ENCODE data around the gene KIF26A. TPM values are rescaled to one million over a fixed set of nuclear protein-coding genes. Genes with fewer than 3 reads are reported as not detected.

The KIF26A gene
- total RNA-seq, 1 experiment from 2014 or later, result 5.5 TPM

- Mint-ChIP-seq H3K4me3 (ENCODE audit: unreplicated experiment) (no peak overlapping the region), H3K9me3 (ENCODE audit: unreplicated experiment) (peaks cover 50% of the 10 kb centered on the region), H3K36me3 (ENCODE audit: insufficient read depth, unreplicated experiment) (no peaks in the 10 kb centered on the region), H3K27me3 (ENCODE audit: insufficient read depth, unreplicated experiment) (peaks cover 15% of the 10 kb centered on the region), H3K27ac (ENCODE audit: unreplicated experiment) (no peak overlapping the region), H3K4me1 (ENCODE audit: low read depth, unreplicated experiment) (no peaks in the 10 kb centered on the region)
- POLR2A ChIA-PET, result no interaction called here
- peaks cover 23% of the 10 kb centered on the region for H3K9me3 ChIP-seq
- no peak for DNase-seq
- CTCF ChIA-PET, result interaction anchor here (0.6 to 1.8 kb wide), 2 partner anchors 35 to 52 kb away, joined by 3 to 7 read pairs; no protein-coding TSS in a partner anchor
- TF ChIP-seq, protein P1, sequence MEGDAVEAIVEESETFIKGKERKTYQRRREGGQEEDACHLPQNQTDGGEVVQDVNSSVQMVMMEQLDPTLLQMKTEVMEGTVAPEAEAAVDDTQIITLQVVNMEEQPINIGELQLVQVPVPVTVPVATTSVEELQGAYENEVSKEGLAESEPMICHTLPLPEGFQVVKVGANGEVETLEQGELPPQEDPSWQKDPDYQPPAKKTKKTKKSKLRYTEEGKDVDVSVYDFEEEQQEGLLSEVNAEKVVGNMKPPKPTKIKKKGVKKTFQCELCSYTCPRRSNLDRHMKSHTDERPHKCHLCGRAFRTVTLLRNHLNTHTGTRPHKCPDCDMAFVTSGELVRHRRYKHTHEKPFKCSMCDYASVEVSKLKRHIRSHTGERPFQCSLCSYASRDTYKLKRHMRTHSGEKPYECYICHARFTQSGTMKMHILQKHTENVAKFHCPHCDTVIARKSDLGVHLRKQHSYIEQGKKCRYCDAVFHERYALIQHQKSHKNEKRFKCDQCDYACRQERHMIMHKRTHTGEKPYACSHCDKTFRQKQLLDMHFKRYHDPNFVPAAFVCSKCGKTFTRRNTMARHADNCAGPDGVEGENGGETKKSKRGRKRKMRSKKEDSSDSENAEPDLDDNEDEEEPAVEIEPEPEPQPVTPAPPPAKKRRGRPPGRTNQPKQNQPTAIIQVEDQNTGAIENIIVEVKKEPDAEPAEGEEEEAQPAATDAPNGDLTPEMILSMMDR (IDR thresholded peaks at IDR 0.05; ENCODE audit: insufficient read depth in 1 of 2, low read depth in 1 of 2, low read length in 1 of 2, severe bottlenecking in 1 of 2, unreplicated experiment in 1 of 2), result no peak
- no peaks in the 10 kb centered on the region for H3K4me1 ChIP-seq
- no peaks in the 10 kb centered on the region for H3K36me3 ChIP-seq (ENCODE audit: control insufficient read depth, insufficient read depth, low read length)
- no peak overlapping the region for H3K4me3 ChIP-seq (ENCODE audit: low read depth, low read length)
- intact Hi-C loops (cut with micrococcal nuclease; ENCODE audit: unreplicated experiment), result no loop called here
- no peaks in the 10 kb centered on the region; the same call in 1 of the 2 replicates for H3K27me3 ChIP-seq (replicated peaks; ENCODE audit: control insufficient read depth, insufficient read depth, low read length)
- BruUV-seq (replicated peaks), result no TSS peak
These were observed 8.8 kb upstream of the KIF26A start for GRCh38 chr14:104129556-104129955.

DNA sequence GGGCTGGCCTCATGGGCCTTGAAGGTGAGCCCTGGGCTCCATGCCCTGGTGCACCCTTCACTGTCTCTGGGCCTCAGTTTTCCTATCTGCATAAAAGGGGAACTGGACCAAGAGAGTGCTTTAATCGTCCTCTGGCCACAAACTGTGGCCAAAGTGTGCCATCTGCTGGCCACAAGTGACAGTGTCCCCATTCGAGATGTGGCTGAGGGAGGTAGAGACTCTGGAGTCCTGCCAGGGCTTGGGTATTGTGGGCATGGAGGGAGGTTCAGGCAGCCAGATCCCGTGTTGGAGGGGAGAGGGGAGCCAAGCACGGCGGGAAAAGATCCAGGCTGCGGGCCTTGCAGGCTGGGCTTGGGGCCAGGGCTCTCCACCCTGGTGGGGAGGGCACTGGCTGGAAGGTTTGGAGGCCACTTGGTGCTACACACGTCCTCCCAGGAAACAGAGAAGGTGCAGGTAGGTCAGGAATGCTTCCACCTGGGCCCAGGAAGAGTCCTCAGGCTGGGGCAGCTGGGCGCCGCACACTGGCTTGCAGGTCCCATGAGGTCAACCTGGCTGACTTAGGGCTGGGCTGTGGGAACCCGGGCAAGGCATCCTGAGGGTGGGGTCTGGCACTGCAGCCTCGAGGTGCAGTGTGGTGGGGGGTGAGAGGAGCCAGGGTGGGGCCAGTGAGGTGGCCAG, 7.3 kb upstream of the KIF26A start:
- Mint-ChIP-seq H3K4me1 (ENCODE audit: low read depth, unreplicated experiment) (no peaks in the 10 kb centered on the region), H3K4me3 (ENCODE audit: unreplicated experiment) (no peak overlapping the region), H3K9me3 (ENCODE audit: unreplicated experiment) (peaks cover 36% of the 10 kb centered on the region), H3K27me3 (ENCODE audit: insufficient read depth, unreplicated experiment) (peaks cover 18% of the 10 kb centered on the region), H3K36me3 (ENCODE audit: insufficient read depth, unreplicated experiment) (no peaks in the 10 kb centered on the region), H3K27ac (ENCODE audit: unreplicated experiment) (no peak overlapping the region)
- ChIA-PET CTCF (interaction anchor here (1.5 kb wide), 1 partner anchor 54 kb away, joined by 5 read pairs; no protein-coding TSS in a partner anchor), POLR2A (no interaction called here)
- intact Hi-C loops (cut with micrococcal nuclease; ENCODE audit: unreplicated experiment), result loop anchor here (1.0 kb wide), 2 partner anchors 37 to 53 kb away; no protein-coding TSS in a partner anchor
- BruUV-seq (replicated peaks), result no TSS peak
- TF ChIP-seq, protein P1 (IDR thresholded peaks at IDR 0.05; ENCODE audit: insufficient read depth in 1 of 2, low read depth in 1 of 2, low read length in 1 of 2, severe bottlenecking in 1 of 2, unreplicated experiment in 1 of 2), result peak; percentile 61 to 69
- Histone ChIP-seq H3K9me3 (peaks cover 12% of the 10 kb centered on the region), H3K4me3 (ENCODE audit: low read depth, low read length) (no peak overlapping the region), H3K36me3 (ENCODE audit: control insufficient read depth, insufficient read depth, low read length) (no peaks in the 10 kb centered on the region), H3K4me1 (peaks cover 7% of the 10 kb centered on the region), H3K27me3 (replicated peaks; ENCODE audit: control insufficient read depth, insufficient read depth, low read length) (peaks cover 1% of the 10 kb centered on the region; the same call in 1 of the 2 replicates)
- DNase-seq, result peak; percentile 40 to 54

DNA sequence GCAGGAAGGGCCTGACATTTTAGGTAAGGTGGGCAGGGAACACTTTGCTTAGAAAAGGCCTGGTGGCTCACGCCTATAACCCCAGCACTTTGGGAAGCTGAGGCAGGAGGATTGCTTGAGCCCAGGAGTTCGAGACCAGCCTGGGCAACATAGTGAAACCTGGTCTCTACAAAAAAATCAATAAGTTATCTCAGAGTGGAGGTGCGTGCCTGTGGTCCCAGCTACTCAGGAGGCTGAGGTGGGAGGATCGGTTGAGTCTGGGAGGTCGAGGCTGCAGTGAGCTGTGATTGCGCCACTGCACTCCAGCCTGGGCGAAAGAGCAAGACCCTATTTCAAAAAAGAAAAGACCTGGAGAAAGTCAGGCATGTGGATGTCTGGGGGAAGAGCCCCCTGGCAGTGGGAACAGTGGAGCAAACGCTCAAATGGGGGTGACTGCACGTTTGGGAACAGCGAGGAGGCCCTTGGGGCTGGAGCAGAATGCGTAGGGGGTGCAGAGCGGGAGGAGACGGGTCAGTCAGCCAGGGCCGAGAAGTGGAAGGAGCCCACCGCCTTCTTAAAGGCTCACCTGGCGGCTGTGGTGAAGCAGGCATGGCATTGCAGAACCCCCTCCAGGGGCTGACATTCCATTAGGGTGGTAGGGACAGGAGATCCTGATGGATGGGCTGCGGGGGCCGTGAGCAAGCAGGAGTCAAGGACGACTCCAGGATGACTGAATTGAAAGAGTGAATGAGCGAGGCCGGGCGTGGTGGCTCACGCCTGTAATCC, 6.2 kb upstream of the KIF26A start:
- Histone ChIP-seq H3K27me3 (replicated peaks; ENCODE audit: control insufficient read depth, insufficient read depth, low read length) (peaks cover 3% of the 10 kb centered on the region; the same call in 1 of the 2 replicates), H3K4me1 (peaks cover 13% of the 10 kb centered on the region), H3K9me3 (peaks cover 12% of the 10 kb centered on the region), H3K36me3 (ENCODE audit: control insufficient read depth, insufficient read depth, low read length) (no peaks in the 10 kb centered on the region), H3K4me3 (ENCODE audit: low read depth, low read length) (no peak overlapping the region)
- intact Hi-C loops (cut with micrococcal nuclease; ENCODE audit: unreplicated experiment), result loop anchor here (1.0 kb wide), 2 partner anchors 38 to 54 kb away; no protein-coding TSS in a partner anchor
- POLR2A ChIA-PET, result no interaction called here
- TF ChIP-seq, protein P1 (IDR thresholded peaks at IDR 0.05; ENCODE audit: insufficient read depth in 1 of 2, low read depth in 1 of 2, low read length in 1 of 2, severe bottlenecking in 1 of 2, unreplicated experiment in 1 of 2), result no peak
- Mint-ChIP-seq H3K4me1 (ENCODE audit: low read depth, unreplicated experiment) (no peaks in the 10 kb centered on the region), H3K9me3 (ENCODE audit: unreplicated experiment) (peaks cover 26% of the 10 kb centered on the region), H3K36me3 (ENCODE audit: insufficient read depth, unreplicated experiment) (no peaks in the 10 kb centered on the region), H3K27me3 (ENCODE audit: insufficient read depth, unreplicated experiment) (peaks cover 23% of the 10 kb centered on the region), H3K4me3 (ENCODE audit: unreplicated experiment) (no peak overlapping the region), H3K27ac (ENCODE audit: unreplicated experiment) (no peak overlapping the region)
- BruUV-seq (replicated peaks), result no TSS peak
- DNase-seq, result no peak
- CTCF ChIA-PET, result interaction anchor here (1.5 kb wide), 1 partner anchor 55 kb away, joined by 5 read pairs; no protein-coding TSS in a partner anchor
